HepG2 (cell line): Measurements from ENCODE around the gene TUBB4A. TPM values are rescaled to one million over a fixed set of nuclear protein-coding genes. Genes with fewer than 3 reads are reported as not detected.

Experiments
- FOXP4 ChIP-seq: sonication (generic); formaldehyde crosslinking; IDR thresholded peaks from 2 replicates; pipeline ENCODE4 v1.4.0; 2020; ENCODE audit warnings: missing genetic modification reagents
- GATAD1 ChIP-seq: IDR thresholded peaks from 2 replicates; pipeline ENCODE4 v1.6.1; 2016; ENCODE audit warnings: missing genetic modification reagents, missing compliant biosample characterization
- IKZF5 ChIP-seq: IDR thresholded peaks from 2 replicates; pipeline ENCODE4 v1.6.1; 2018; ENCODE audit warnings: missing genetic modification reagents, mild to moderate bottlenecking, missing compliant biosample characterization
- MED1 ChIP-seq: sonication (generic); formaldehyde crosslinking; IDR thresholded peaks from 2 replicates; pipeline ENCODE4 v1.4.0; 2020; ENCODE audit warnings: missing genetic modification reagents
- MYPOP ChIP-seq: sonication (generic); formaldehyde crosslinking; IDR thresholded peaks from 2 replicates; pipeline ENCODE4 v1.8.1; 2023; ENCODE audit warnings: mild to moderate bottlenecking, moderate library complexity, missing genetic modification reagents
- ZBTB20 ChIP-seq: sonication (generic); formaldehyde crosslinking; IDR thresholded peaks from 2 replicates; pipeline ENCODE4 v1.8.1; 2023; ENCODE audit warnings: missing genetic modification reagents, low read depth, mild to moderate bottlenecking, borderline replicate concordance
- ZHX2 ChIP-seq, 2 experiments: sonication (generic) in 1 of 2; formaldehyde crosslinking in 1 of 2; IDR thresholded peaks; 2 replicates each; pipeline versions ENCODE4 v1.6.1 to v1.9.0; 2014 to 2022; ENCODE audit warnings: antibody characterized with exemption in 1 of 2, borderline replicate concordance in 1 of 2, inconsistent platforms in 1 of 2, low read depth in 1 of 2, missing genetic modification reagents in 1 of 2
- ZNF142 ChIP-seq: sonication (generic); formaldehyde crosslinking; IDR thresholded peaks from 2 replicates; pipeline ENCODE4 v1.4.0; 2020; ENCODE audit warnings: missing genetic modification reagents
- ZNF724P ChIP-seq: sonication (generic); formaldehyde crosslinking; IDR thresholded peaks from 2 replicates; pipeline ENCODE4 v1.8.0; 2022; ENCODE audit warnings: missing genetic modification reagents, borderline replicate concordance
- polyA plus RNA-seq, 8 experiments: library from polyadenylated mRNA; depleted of rRNA in 3 of 8; stranded (reverse) in 7 of 8; unstranded in 1 of 8; fragments of >200 nt; fragmentation: Illumina TruSeq in 4 of 8; extraction: Trizol in 4 of 8; gene quantifications; 2 replicates each; pipeline versions ENCODE4 v1.2.1 to v1.2.3, GENCODE V29; 2011 to 2016; ENCODE audit warnings: low read depth in 4 of 8, missing spikeins in 1 of 8, mixed read lengths in 1 of 8; ENCODE audit not compliant: insufficient read depth in 1 of 8
- total RNA-seq, 5 experiments: library from RNA; depleted of rRNA; stranded (reverse); fragments of >200 nt; fragmentation: Illumina TruSeq; extraction: Trizol; gene quantifications; 2 replicates each; pipeline ENCODE4 v1.2.3, GENCODE V29; 2016; ENCODE audit warnings: low read depth in 1 of 5

Gene TUBB4A
- total and polyA plus RNA-seq, 2 of the 13 experiments (the other 11 are each of a cell fraction or from before 2014, with no cell fraction given) = not detected

- TF ChIP-seq ZHX2 (IDR thresholded peaks at IDR 0.05; ENCODE audit: low read depth) (no peak), ZHX2 (CRISPR knock-in tag; IDR thresholded peaks at IDR 0.05; ENCODE audit: borderline replicate concordance) (no peak), ZNF724P (no peak), IKZF5 (CRISPR knock-in tag) (peak; percentile 54; the same call in 1 of the 2 replicates), GATAD1 (peak; percentile 51), MED1 (CRISPR knock-in tag) (peak; percentile 69), ZBTB20 (no peak), FOXP4 (peak; percentile 53; the same call in 1 of the 2 replicates), ZNF142 (CRISPR knock-in tag) (0 out of 2 replicates have a peak, but pooled peaks have one; percentile 54), MYPOP (peak; percentile 30; the same call in 1 of the 2 replicates)
These were observed 7.2 kb upstream of the TUBB4A start (continued) for GRCh38 chr19:6509118-6509971.
